CD4-positive, alpha-beta T cell (primary cell): ENCODE measurements around the gene COL23A1. TPM values are rescaled to one million over a fixed set of nuclear protein-coding genes. Genes with fewer than 3 reads are reported as not detected.

ENCODE experiments used
- ATAC-seq: fragments of 200-7000 bp; cut with Tn5 transposase; one replicate; pipeline ENCODE4 v1.10.0; 2022; ENCODE audit warnings: mild to moderate bottlenecking; ENCODE audit not compliant: poor library complexity
- CTCF ChIA-PET: fragments of 350-600 bp; sonication (Branson Sonifier 250); formaldehyde crosslinking; loops from one replicate; lab custom pipeline; 2021; ENCODE audit warnings: antibody characterized with exemption, inconsistent platforms; lab: Charles Lee
- POLR2A ChIA-PET: fragments of 350-600 bp; sonication (Branson Sonifier 250); formaldehyde crosslinking; loops from one replicate; lab custom pipeline; 2021; ENCODE audit warnings: antibody characterized with exemption, inconsistent platforms; lab: Charles Lee
- DNase-seq, 14 experiments: peaks; one replicate each; pipeline ENCODE4 v3.0.0-alpha.2; 2013 to 2020; ENCODE audit warnings: mixed read lengths in 2 of 14
- H3K27ac ChIP-seq, 2 donors: one replicate each; pipeline versions ENCODE4 v1.5.1 to v1.7.0; 2013; ENCODE audit warnings: low read length in 2 of 2, low read depth in 1 of 2, mild to moderate bottlenecking in 1 of 2
- H3K27me3 ChIP-seq, 2 experiments: 1 replicate in 1 of 2; 2 replicates in 1 of 2; pipeline versions ENCODE4 v1.6.1 to v1.7.0; 2013; ENCODE audit warnings: low read length in 2 of 2, control low read depth in 1 of 2, mild to moderate bottlenecking in 1 of 2, moderate library complexity in 1 of 2; ENCODE audit not compliant: insufficient read depth in 2 of 2, control insufficient read depth in 1 of 2
- H3K36me3 ChIP-seq: one replicate; pipeline ENCODE4 v1.6.1; 2013; ENCODE audit warnings: low read length, control low read depth; ENCODE audit not compliant: insufficient read depth
- H3K4me1 ChIP-seq: one replicate; pipeline ENCODE4 v1.6.1; 2013; ENCODE audit warnings: low read length, control low read depth; ENCODE audit not compliant: insufficient read depth
- H3K4me3 ChIP-seq: one replicate; pipeline ENCODE4 v1.5.1; 2013; ENCODE audit warnings: mild to moderate bottlenecking, low read length, moderate library complexity
- H3K9me3 ChIP-seq, 2 experiments: 1 replicate in 1 of 2; 2 replicates in 1 of 2; pipeline versions ENCODE4 v1.6.1 to v1.7.0; 2013; ENCODE audit warnings: low read length in 2 of 2, mild to moderate bottlenecking in 2 of 2, control low read depth in 1 of 2, moderate library complexity in 1 of 2; ENCODE audit not compliant: control insufficient read depth in 1 of 2, insufficient read depth in 1 of 2
- H3K27ac Mint-ChIP-seq: one replicate; pipeline ENCODE4 v1.8.0; 2020; ENCODE audit warnings: mixed read lengths
- H3K27me3 Mint-ChIP-seq: one replicate; pipeline ENCODE4 v1.8.0; 2021; ENCODE audit warnings: mixed read lengths
- H3K36me3 Mint-ChIP-seq: one replicate; pipeline ENCODE4 v1.8.0; 2021; ENCODE audit warnings: low read depth, mixed read lengths
- H3K4me1 Mint-ChIP-seq: one replicate; pipeline ENCODE4 v1.8.0; 2021; ENCODE audit warnings: low read depth, mixed read lengths
- H3K4me3 Mint-ChIP-seq: one replicate; pipeline ENCODE4 v1.8.0; 2020; ENCODE audit warnings: mild to moderate bottlenecking, mixed read lengths
- H3K9me3 Mint-ChIP-seq: one replicate; pipeline ENCODE4 v1.8.0; 2020; ENCODE audit warnings: mixed read lengths
- intact Hi-C, 2 experiments: fragments of 100-400 bp; cut with DNase I in 1 of 2; cut with micrococcal nuclease in 1 of 2; formaldehyde crosslinking; loops; one replicate each; pipeline versions ENCODE4 v1.15.1 to v1.9.0; 2023 to 2025; cut with DNase I, micrococcal nuclease
- total RNA-seq, 174 experiments: library from RNA in 2 of 174; stranded (reverse) in 2 of 174; gene quantifications; one replicate each; pipeline ENCODE4 v1.2.3 and lab custom pipeline; 2021 to 2026
- TF ChIP-seq, protein P1 (sequence below): fragments of 200-600 bp; IDR thresholded peaks from one replicate; pipeline ENCODE4 v1.8.0; 2022; ENCODE audit warnings: antibody characterized with exemption, mild to moderate bottlenecking

Gene COL23A1
- total RNA-seq, 2 experiments from 2014 or later, result not detected

- peaks cover 0 to 3% of the 10 kb centered on the region in 2 experiments for H3K27me3 ChIP-seq
- no peaks in the 10 kb centered on the region for H3K4me1 Mint-ChIP-seq
- ATAC-seq (no peak), DNase-seq (no peak)
- no peak overlapping the region for H3K27ac ChIP-seq
- H3K36me3 Mint-ChIP-seq, result no peaks in the 10 kb centered on the region
- ChIA-PET CTCF (no interaction called here), POLR2A (no interaction called here)
- no peaks in the 10 kb centered on the region for H3K4me1 ChIP-seq
- H3K4me3 ChIP-seq, result no peak overlapping the region
- intact Hi-C loops, result no loop called here
- H3K9me3 ChIP-seq, result no peaks in the 10 kb centered on the region
- H3K27me3 Mint-ChIP-seq, result peaks cover 4% of the 10 kb centered on the region
- no peak overlapping the region for H3K27ac Mint-ChIP-seq
- no peaks in the 10 kb centered on the region for H3K9me3 Mint-ChIP-seq
- no peak overlapping the region for H3K4me3 Mint-ChIP-seq
- TF ChIP-seq, protein P1, sequence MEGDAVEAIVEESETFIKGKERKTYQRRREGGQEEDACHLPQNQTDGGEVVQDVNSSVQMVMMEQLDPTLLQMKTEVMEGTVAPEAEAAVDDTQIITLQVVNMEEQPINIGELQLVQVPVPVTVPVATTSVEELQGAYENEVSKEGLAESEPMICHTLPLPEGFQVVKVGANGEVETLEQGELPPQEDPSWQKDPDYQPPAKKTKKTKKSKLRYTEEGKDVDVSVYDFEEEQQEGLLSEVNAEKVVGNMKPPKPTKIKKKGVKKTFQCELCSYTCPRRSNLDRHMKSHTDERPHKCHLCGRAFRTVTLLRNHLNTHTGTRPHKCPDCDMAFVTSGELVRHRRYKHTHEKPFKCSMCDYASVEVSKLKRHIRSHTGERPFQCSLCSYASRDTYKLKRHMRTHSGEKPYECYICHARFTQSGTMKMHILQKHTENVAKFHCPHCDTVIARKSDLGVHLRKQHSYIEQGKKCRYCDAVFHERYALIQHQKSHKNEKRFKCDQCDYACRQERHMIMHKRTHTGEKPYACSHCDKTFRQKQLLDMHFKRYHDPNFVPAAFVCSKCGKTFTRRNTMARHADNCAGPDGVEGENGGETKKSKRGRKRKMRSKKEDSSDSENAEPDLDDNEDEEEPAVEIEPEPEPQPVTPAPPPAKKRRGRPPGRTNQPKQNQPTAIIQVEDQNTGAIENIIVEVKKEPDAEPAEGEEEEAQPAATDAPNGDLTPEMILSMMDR, result no peak
- no peaks in the 10 kb centered on the region for H3K36me3 ChIP-seq
Observed at GRCh38 chr5:178416919-178417318, 173.3 kb downstream of the COL23A1 start.

DNA sequence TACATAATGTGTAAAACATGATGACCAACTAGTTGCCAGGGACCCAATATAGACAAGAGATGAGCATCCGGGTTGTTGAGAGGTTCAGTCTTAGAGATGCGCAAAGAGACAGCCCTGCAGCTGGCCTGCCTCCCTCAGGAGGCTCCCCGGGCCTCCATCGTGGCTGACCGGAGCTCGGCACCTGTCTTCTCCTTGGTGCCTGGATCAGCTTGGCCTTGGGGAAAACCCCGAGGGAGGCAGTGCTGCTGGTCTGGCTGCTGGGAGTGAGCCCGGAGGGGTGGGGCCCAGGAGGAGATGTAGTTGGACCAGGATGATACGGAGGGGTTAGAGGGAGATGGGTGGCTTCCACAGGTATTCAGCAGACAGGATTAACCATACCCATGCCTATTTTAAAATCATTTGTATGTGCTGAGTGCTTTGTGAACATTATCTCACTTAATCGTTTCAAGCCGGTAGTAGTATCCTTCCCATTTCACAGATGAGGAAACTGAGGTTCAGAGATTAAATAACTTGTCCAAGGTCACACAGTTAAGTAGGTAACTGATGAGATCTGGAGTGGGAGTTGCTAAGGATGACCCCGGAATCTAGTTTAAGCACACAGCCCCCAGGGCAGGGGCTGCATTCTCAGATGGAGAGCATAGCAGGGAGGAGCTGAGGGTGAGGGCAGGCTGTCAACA, 173.8 kb downstream of the COL23A1 start:
- H3K27me3 ChIP-seq, result no peaks in the 10 kb centered on the region
- no peaks in the 10 kb centered on the region for H3K9me3 ChIP-seq
- ChIA-PET CTCF (no interaction called here), POLR2A (no interaction called here)
- ATAC-seq (no peak), DNase-seq (no peak)
- H3K4me1 Mint-ChIP-seq, result no peaks in the 10 kb centered on the region
- H3K4me3 ChIP-seq, result no peak overlapping the region
- no peaks in the 10 kb centered on the region for H3K4me1 ChIP-seq
- TF ChIP-seq, protein P1, result no peak
- H3K36me3 ChIP-seq, result no peaks in the 10 kb centered on the region
- peaks cover 8% of the 10 kb centered on the region for H3K27me3 Mint-ChIP-seq
- H3K9me3 Mint-ChIP-seq, result no peaks in the 10 kb centered on the region
- no peak overlapping the region for H3K27ac ChIP-seq
- intact Hi-C loops, result no loop called here
- H3K36me3 Mint-ChIP-seq, result no peaks in the 10 kb centered on the region
- H3K4me3 Mint-ChIP-seq, result no peak overlapping the region
- H3K27ac Mint-ChIP-seq, result no peak overlapping the region

- Histone ChIP-seq H3K27ac (no peak overlapping the region), H3K4me1 (no peaks in the 10 kb centered on the region), H3K4me3 (no peak overlapping the region), H3K36me3 (no peaks in the 10 kb centered on the region), H3K27me3 (no peaks in the 10 kb centered on the region), H3K9me3 (no peaks in the 10 kb centered on the region)
- H3K4me3 Mint-ChIP-seq, result no peak overlapping the region
- ChIA-PET CTCF (no interaction called here), POLR2A (no interaction called here)
- H3K27ac Mint-ChIP-seq, result no peak overlapping the region
- TF ChIP-seq, protein P1, result no peak
- H3K4me1 Mint-ChIP-seq, result no peaks in the 10 kb centered on the region
- H3K27me3 Mint-ChIP-seq, result peaks cover 8% of the 10 kb centered on the region
- H3K36me3 Mint-ChIP-seq, result no peaks in the 10 kb centered on the region
- intact Hi-C loops, result no loop called here
- DNase-seq, result no peak
- no peak for ATAC-seq
- H3K9me3 Mint-ChIP-seq, result no peaks in the 10 kb centered on the region
Observed at GRCh38 chr5:178415353-178415752, 174.8 kb downstream of the COL23A1 start.
